GM18517 (cell line): Measurements from ENCODE around the gene MYO5A.
"Not testable (repeated sequence)": the region's sequence is repeated elsewhere in the genome, so short reads cannot be mapped to it uniquely, and the experiment has no call there.

Experiments
- ATAC-seq: cut with Tn5 transposase; IDR thresholded peaks from one replicate; pipeline ENCODE4 v1.9.1; 2021; ENCODE audit warnings: mild to moderate bottlenecking, moderate library complexity; ENCODE audit not compliant: unreplicated experiment

The MYO5A gene

DNA sequence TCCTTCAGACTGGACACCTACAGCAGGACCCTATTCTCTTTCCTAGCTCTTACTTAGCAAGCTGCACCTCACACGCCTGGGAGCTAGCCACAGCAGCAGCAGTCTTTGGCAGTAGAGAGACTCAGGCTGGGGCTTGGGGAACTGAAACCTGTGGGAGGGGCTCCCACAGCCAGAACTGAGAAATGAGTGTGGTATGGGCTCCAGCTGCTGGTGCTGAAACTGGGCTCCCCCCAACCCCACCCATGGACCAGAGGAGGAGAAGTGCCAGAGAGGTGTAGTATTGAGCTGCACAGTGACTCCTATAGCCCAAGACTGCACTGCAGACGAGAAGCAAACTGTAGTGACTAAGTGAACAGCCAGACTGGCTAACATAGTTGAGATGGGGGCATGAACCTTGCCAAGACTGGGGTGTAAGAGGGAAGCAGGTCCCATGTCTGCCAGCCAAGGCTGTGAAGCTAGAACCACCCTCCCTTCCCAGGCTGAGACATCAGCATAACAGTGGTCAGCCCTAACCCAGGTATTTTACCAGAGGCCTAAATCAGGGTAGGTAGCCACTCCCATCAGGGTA, 62.5 kb downstream of the MYO5A start:
- peak; percentile 90 for ATAC-seq

DNA sequence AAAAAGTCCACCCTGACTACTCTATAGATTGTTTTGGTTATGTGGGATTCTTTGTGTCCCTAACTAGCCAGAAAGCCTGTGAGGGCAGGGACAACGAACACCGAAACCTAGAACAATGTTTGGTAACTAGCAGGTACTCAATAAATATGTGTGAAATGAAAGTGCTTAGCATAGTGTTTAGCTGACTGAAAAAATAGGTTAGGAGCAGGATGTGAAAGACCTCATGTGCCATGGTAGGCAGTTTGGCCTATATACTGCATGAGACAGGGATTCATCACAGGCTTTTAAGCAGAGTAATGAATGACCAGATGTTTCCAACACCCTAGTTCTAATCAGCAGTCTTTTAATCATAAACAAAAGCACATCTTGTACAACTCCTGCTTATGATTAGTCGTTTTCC, 64.2 kb downstream of the MYO5A start:
- peak; percentile 74 for ATAC-seq

DNA sequence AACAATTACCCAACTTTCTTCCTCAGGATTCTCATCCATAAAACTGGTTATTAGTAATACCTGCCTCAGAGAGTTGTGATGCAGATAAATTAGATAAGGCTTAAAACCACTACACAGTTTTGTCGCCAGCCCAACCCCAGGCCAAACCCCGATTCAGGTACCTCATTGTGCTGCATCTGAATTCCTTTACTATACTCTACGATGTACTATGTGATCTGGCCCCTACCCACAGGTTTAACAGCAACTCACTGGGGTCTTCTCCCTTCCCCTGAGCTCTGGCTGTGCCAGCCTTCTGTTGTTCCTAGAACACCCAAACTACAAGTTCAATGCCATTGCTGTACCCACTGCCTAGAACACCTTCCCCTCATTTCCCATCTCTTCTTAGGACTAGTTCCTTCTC, 64.6 kb downstream of the MYO5A start:
- no peak for ATAC-seq

DNA sequence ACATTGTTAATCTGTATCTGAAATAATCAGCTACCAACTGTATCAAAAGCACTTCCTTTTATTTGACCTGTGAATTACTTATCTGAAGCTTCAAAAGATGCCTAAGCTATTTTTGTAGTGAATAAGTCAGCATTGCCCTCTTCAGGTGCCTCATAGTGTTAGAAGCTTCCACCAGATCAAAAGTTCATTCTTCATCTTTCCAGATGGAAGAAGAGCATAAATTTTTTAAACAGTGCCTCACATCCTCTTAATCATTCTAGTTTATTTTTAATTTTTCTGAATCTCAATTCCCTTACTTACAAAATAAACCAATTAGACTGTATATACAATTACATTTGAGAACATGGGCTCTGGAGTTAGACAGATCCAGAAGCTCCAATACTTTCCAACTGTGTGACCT, 65.0 kb downstream of the MYO5A start:
- ATAC-seq: no peak

DNA sequence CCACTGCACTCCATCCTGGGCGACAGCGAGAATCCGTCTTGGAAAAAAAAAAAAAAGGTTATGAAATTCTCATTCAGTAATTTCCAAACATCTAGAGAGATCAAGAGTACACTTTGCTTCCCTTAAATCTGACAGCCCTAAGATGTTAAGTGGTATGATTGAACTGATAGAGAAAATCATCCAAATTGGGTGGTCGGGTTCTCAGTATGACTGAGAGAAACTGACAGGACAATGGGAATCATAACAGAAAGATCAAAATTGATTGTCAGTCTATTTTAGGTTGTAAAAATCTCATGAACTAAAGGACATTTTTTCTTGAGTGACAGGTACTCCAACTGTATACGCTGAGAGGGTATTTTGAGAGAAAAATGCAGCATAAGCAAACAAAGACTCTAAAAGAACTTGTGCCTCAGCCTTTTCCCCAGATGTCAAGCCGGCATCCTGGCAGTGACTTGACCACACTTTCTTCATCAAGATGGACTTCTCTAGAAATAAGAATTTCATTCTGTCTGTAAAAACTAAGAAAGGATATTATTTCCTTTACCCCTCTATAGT, 65.8 kb downstream of the MYO5A start:
- ATAC-seq: no peak

DNA sequence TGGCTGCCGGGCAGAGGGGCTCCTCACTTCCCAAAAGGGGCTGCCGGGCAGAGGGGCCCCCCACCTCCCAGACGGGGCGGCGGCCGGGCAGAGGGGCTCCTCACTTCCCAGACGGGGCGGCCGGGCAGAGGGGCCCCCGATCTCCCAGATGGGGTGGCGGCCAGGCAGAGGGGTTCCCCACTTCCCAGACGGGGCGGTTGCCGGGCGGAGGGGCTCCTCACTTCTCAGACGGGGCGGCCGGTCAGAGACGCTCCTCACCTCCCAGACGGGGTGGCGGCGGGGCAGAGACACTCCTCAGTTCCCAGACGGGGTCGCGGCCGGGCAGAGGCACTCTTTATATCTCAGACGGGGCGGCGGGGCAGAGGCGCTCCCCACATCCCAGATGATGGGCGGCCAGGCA, 69.0 kb downstream of the MYO5A start:
- not testable (repeated sequence) for ATAC-seq

DNA sequence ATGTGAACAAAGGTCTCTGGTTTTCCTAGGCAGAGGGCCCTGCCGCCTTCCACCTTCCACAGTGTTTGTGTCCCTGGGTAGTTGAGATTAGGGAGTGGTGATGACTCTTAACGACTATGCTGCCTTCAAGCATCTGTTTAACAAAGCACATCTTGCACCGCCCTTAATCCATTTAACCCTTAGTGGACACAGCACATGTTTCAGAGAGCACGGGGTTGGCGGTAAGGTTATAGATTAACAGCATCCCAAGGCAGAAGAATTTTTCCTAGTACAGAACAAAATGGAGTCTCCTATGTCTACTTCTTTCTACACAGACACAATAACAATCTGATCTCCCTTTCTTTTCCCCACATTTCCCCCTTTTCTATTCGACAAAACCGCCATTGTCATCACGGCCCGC, 69.4 kb downstream of the MYO5A start:
- not testable (repeated sequence) for ATAC-seq

DNA sequence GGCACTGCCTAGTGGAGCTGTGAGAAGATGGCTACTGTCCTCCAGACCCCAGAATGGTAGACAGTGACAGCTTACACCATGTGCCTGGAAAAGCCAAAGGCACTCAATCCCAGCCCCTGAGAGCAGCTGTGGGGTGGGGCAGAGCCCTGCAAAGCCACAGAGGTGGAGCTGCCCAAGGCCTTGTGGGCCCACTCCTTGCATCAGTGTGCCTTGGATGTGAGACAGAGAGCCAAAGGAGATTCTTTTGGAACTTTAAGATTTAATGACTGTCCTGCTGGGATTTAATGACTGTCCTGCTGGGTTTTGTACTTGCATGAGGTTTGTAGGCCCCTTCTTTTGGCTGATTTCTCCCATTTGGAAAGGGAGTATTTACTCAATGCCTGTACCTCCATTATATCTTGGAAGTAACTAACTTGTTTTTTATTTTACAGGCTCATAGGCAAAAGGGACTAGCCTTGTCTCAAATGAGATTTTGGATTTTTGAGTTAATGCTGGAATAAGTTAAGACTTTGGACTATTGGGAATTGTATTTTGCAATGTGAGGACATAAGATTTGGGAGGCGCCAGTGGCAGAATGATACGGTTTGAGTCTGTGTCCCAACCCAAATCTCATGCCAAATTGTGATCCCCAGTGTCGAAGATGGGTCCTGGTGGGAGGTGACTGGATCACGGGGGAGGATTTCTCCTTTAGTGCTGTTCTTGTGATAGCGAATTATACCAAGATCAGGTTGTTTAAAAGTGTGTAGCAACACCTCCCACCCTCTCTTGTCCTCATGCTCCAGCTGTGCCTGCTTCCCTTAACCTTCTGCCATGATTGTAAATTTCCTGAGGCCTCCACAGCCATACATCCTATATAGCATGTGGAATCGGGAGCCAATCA, 80.4 kb downstream of the MYO5A start:
- ATAC-seq: no peak

DNA sequence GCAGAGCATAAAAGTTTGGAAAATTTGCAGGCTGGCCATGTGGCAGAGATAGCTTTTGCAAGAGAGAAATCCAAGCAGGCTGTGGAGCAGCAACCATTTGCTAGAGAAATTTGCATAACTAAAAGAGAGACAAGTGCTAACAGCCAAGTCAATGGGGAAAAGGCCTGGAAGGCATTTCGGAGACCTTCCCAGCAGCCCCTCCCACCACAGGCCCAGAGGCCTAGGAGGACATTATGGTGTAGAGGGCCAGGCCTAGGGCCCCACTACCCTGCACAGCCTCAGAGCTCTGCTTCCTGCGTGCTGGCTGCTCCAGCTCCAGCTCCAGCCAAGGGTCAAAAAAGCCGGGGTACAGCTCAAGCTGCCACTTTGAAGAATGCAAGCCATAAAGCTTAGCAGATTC, 82.7 kb downstream of the MYO5A start:
- ATAC-seq: no peak

DNA sequence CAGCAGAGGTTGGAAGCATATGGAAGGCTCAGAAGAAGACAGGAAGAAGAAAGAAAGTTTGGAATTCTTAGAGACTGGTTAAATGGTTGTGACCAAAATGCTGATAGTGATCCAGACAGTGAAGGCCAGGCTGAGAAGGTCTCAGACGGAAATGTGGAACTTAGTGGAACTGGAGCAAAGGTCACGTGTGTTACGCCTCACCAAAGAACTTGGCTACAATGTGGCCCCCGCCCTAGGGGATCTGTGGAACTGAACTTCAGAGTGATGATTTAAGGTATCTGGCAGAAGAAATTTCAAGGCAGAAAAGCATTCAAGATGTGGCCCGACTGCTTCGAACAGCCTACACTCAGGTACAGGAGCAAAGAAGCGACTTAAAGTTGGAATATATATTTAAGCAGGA, 83.1 kb downstream of the MYO5A start:
- no peak for ATAC-seq

DNA sequence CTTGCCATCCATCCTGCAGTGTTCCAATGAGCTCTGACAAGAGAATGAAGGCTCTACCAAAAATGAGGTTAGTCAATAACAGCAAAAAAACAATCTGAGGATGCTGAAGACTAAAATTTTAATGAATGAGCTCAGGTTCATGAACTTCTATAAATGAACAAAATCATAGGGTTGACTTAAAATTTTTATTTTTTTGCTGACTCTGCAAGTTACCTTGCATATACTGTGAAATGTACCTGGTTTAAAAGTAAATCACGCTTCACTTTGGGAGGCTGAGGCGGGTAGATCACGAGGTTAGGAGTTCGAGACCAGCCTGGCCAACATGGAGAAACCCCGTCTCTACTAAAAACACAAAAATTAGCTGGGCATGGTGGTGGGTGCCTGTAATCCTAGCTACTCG, 85.5 kb downstream of the MYO5A start:
- ATAC-seq: not testable (repeated sequence)

DNA sequence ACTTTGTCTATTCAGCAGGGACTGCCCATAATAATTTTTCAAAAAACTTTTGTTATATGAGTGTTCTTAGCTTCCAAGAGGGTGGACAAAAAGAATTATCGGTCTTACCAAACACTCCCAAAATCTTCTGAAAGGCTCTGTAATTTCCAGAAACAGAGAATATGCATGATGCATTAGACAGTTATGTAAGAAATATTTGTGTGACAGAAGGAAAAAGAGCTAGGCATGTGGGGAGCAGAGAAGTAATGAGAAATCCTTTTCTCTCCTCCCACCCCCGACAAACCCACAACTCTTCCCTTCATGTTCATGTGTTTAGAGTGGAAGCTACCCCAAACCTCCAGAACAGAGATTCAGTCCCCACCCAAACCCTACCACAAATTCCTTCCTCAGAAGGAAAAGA, 86.8 kb downstream of the MYO5A start:
- ATAC-seq: no peak

DNA sequence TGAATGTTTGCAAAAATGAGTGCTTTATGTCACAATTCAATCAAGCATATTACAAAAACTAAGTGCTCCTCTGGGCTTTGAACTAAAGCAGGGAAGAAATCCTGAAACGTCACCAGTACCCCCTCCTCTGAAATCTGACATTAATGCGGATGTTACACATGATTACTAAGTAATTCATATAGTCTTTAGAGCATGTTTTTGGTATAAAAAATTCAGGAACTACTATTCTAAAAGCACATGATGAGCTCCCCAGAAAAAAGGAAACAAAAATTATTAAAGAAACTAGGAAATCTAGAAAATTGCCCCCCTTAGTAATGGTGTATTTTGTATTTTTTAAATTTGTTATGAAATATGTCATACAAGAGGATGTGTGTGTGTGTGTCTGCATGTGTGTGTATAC, 87.7 kb downstream of the MYO5A start:
- no peak for ATAC-seq

DNA sequence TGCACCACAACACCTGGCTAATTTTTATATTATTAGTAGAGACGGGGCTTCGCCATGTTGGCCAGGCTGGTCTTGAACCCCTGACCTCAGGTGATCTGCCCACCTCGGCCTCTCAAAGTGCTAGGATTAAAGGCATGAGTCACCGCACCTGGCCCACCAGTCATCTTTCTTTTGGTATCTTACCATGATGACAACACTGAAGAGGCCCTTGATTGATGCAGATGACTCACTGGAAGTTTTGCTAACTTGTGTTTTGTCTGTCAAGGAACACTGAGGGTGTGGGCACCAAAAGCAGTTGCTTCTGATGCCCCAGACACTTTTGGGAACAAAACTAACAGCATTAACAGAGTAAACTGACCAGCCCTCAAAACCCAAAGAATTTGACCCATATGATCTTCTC, 88.3 kb downstream of the MYO5A start:
- no peak for ATAC-seq

DNA sequence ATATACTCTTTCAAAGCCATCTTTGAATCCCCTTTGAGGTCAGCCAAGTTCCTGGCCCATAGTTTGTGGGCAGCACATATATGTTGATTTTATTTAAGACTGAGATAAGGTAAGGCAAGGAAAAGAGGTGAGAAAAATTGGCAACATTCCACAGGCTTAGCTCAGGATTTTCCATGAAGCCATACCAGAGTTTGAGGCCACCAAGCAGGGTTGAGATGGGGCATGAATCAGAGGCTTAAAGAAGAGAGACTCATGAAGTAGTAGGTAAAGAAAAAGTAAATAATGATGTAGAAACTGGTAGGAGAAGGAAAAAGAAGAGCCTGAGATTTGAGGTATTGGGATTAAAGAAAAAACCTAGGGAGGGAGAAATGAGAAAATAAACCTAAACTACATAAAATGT, 89.2 kb downstream of the MYO5A start:
- no peak for ATAC-seq

DNA sequence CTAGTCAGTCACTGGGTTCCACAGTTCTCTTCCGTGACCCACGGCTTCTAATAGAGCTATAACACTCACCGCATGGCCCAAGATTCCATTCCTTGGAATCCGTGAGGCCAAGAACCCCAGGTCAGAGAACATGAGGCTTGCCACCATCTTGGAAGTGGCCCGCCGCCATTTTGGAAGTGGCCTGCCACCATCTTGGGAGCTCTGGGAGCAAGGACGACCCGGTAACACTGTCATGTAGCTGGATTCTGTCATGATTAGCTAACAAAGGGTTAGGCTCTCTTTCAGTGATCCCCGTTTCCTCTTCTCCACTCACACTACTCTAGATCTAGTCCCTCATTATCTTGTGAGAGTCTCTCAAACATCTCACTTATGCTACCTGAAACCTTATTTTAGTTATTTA, 89.6 kb downstream of the MYO5A start:
- ATAC-seq: not testable (repeated sequence)

DNA sequence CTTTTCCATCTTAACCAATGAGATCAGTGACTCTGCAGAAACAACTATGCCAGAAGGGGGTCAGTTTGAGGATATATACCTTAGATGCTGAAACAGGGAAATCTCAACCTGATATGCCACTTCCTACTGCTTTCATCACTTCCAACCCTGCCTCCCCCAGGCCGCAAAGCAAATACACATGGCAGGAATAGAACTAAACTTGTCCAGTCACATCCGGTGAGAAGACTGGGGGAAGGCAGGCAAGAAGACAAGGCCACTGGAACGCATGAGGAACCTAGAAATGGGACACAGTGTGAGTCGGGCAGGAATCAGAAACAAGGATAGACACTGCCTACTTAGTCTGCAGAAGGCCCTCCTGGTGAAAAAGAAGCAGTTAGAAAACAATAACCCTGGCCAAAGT, 90.6 kb downstream of the MYO5A start:
- no peak for ATAC-seq

DNA sequence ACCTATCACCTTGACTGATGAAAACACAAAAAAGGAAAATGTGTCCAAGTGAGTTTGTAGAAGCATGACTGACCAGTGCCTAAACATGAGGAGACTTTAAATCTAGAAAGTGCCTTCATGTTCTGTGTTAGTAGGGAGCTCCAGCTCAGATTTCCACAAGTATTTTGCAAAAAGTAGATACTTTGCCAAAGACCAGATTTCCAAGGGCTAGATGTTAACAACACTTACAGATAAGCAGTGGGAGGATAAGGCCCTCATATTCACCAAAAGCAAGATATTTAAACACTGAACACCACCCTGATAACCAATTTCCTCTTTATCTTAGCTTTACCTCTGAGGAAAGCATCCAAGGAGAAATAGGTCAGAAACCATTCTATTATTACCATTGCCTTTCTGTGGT, 91.0 kb downstream of the MYO5A start:
- no peak for ATAC-seq

DNA sequence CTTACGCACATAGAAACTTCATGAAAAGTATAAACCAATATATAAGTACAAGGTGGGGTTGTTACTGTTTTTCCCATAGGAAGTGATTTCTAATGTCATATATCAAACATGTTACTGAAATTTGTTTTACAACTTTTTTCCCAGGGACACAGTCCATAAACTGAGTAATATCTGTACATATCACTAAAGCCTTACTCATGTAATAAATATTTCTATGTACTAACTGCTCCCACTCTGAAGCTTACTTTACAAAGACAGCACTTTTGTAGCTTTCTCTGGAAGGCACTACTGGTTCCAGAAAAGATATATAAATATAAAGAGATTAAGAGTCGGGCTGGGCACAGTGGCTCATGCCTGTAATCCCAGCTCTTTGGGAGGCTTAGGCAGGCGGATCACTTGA, 91.7 kb downstream of the MYO5A start:
- ATAC-seq: no peak

DNA sequence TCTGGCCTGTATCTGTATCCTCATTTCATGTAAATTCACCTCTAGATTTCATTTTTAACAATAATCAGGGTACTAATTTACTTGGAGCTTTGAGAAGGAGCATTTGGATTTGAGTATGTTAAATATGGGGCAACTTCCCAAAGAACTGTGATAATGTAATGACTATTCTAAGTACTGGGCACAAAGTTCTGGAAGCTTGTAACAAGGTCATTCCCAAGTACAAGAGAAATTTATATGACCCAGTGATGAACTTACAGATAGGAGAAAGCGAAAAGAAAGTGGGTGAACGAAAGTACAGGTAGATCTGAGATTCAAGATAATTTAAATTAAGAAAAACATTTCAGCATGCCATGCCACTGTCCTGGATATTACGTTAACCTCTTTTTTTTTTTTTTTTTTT, 93.8 kb downstream of the MYO5A start:
- ATAC-seq: no peak

DNA sequence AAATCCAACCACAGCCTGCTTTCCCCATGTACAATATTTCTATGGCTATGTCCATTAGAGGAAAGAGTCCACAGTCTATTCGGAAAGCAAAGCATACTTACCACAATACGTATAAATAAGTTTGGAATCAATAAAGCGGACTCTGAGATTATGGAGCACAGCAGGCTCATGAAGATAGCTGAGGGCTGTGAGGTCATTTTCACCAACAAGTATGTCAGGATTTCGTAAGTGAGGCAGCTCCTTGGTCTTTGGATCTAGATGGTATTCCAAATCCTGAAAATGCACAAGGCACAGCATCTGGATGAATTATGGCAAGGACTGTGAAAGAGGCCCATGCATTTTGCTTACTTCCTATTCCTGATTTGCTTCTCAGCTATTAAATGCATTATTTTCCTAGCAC, 100.4 kb downstream of the MYO5A start:
- no peak for ATAC-seq

DNA sequence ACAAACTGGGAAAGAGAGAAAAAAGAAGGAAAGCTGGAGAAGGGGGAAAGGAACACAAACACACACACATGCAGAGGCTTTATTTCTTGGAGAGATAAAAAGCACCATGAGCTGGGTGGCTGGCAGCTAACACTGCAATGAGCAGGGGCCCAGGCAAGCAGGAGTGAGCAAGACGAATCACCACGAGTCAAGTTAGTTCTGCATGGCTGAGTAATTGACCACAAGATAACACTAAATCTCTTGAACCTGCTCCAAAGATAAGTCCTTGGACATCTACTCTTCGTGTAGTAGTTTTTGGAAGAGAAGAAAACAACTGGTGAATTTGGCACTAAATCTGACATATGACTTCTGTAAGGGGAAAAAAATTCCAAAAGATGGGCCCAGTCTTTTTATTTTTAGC, 100.9 kb downstream of the MYO5A start:
- no peak for ATAC-seq
